Loucy (cell line): ENCODE measurements around the gene C13orf46.

Experiments
- H2AFZ ChIP-seq: fragments of 200-600 bp; sonication (generic); 2 replicates; pipeline ENCODE4 v1.6.0; 2016; ENCODE audit warnings: antibody characterized with exemption, mild to moderate bottlenecking, low read length, moderate library complexity
- H3F3A ChIP-seq: fragments of 200-600 bp; 2 replicates; pipeline ENCODE4 v1.6.0; 2016; ENCODE audit warnings: antibody characterized with exemption, low read depth, mild to moderate bottlenecking
- H3K27me3 ChIP-seq: fragments of 200-600 bp; sonication (generic); 2 replicates; pipeline ENCODE4 v1.6.1; 2014; ENCODE audit warnings: low read length, mild to moderate bottlenecking; ENCODE audit not compliant: insufficient read depth, poor library complexity, severe bottlenecking
- H3K36me3 ChIP-seq: fragments of 200-600 bp; sonication (generic); 2 replicates; pipeline ENCODE4 v1.6.1; 2016; ENCODE audit warnings: low read length; ENCODE audit not compliant: insufficient read depth
- H3K4me1 ChIP-seq: fragments of 200-600 bp; sonication (generic); 2 replicates; pipeline ENCODE4 v1.5.1; 2014; ENCODE audit warnings: low read length, mild to moderate bottlenecking; ENCODE audit not compliant: insufficient read depth, poor library complexity, severe bottlenecking
- H3K4me2 ChIP-seq: fragments of 200-600 bp; sonication (generic); 2 replicates; pipeline ENCODE4 v1.6.0; 2014; ENCODE audit warnings: antibody characterized with exemption, low read length, low read depth, mild to moderate bottlenecking; ENCODE audit not compliant: poor library complexity, severe bottlenecking
- H3K4me3 ChIP-seq: fragments of 200-600 bp; sonication (generic); 2 replicates; pipeline ENCODE4 v1.5.1; 2014; ENCODE audit warnings: low read length, mild to moderate bottlenecking, mixed read lengths; ENCODE audit not compliant: poor library complexity, severe bottlenecking
- H3K79me2 ChIP-seq: fragments of 200-600 bp; sonication (generic); 2 replicates; pipeline ENCODE4 v1.6.1; 2014; ENCODE audit warnings: low read length; ENCODE audit not compliant: insufficient read depth
- H3K9ac ChIP-seq: fragments of 200-600 bp; sonication (generic); 2 replicates; pipeline ENCODE4 v1.6.0; 2014; ENCODE audit warnings: mild to moderate bottlenecking, low read depth, low read length, moderate library complexity; ENCODE audit not compliant: poor library complexity, severe bottlenecking
- H3K9me2 ChIP-seq: fragments of 200-600 bp; sonication (generic); replicated peaks from 2 replicates; pipeline ENCODE4 v1.6.1; 2016; ENCODE audit warnings: low read depth, low read length, mixed read lengths
- H3K9me3 ChIP-seq: fragments of 200-600 bp; sonication (generic); 2 replicates; pipeline ENCODE4 v1.6.1; 2014; ENCODE audit warnings: mild to moderate bottlenecking, antibody characterized with exemption, low read length, low read depth; ENCODE audit not compliant: insufficient read depth
- H4K20me1 ChIP-seq: fragments of 200-600 bp; sonication (generic); 2 replicates; pipeline ENCODE4 v1.6.0; 2014; ENCODE audit warnings: antibody characterized with exemption, low read length, mild to moderate bottlenecking; ENCODE audit not compliant: insufficient read depth, poor library complexity, severe bottlenecking
- EZH2phosphoT487 ChIP-seq: fragments of 200-600 bp; IDR thresholded peaks from 2 replicates; pipeline ENCODE4 v1.6.1; 2018; ENCODE audit warnings: antibody characterized with exemption, mild to moderate bottlenecking, moderate library complexity, borderline replicate concordance
- TF ChIP-seq, protein P1 (sequence below): fragments of 200-600 bp; sonication (generic); conservative IDR thresholded peaks from 2 replicates; pipeline ENCODE4 v1.5.1; 2014; ENCODE audit warnings: mild to moderate bottlenecking, antibody characterized with exemption, low read length

The C13orf46 gene

DNA sequence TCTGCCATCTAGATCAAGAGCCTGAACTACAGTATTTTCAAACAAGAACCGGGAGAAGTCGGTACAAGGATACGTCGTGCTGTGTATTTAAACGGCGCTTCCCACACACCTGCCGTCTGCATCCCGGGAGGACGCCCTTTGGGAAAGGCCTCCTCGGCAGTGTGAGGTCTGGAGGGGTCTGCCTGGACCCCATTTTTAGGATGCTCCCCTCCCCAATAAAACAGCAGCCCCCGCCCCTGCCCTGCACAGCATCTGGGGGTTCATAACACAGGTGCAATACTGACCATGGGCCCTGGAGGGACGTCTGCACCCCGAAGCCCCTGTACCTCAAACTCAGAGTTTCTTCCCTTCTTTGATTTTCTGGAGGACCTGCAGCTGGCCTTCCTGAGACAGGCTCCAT, 4.1 kb upstream of the C13orf46 start:
- Histone ChIP-seq H3K4me3 (no peak overlapping the region), H3K79me2 (no peaks in the 10 kb centered on the region), H3K4me1 (no peaks in the 10 kb centered on the region), H3K9me2 (no peaks in the 10 kb centered on the region), H3K9me3 (no peaks in the 10 kb centered on the region), H3F3A (no peaks in the 10 kb centered on the region), H3K27me3 (no peaks in the 10 kb centered on the region), H3K9ac (no peak overlapping the region), H4K20me1 (no peaks in the 10 kb centered on the region), H2AFZ (no peak overlapping the region), H3K4me2 (no peak overlapping the region), H3K36me3 (peaks cover 25% of the 10 kb centered on the region; the same call in 1 of the 2 replicates)
- TF ChIP-seq, protein P1, sequence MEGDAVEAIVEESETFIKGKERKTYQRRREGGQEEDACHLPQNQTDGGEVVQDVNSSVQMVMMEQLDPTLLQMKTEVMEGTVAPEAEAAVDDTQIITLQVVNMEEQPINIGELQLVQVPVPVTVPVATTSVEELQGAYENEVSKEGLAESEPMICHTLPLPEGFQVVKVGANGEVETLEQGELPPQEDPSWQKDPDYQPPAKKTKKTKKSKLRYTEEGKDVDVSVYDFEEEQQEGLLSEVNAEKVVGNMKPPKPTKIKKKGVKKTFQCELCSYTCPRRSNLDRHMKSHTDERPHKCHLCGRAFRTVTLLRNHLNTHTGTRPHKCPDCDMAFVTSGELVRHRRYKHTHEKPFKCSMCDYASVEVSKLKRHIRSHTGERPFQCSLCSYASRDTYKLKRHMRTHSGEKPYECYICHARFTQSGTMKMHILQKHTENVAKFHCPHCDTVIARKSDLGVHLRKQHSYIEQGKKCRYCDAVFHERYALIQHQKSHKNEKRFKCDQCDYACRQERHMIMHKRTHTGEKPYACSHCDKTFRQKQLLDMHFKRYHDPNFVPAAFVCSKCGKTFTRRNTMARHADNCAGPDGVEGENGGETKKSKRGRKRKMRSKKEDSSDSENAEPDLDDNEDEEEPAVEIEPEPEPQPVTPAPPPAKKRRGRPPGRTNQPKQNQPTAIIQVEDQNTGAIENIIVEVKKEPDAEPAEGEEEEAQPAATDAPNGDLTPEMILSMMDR: no peak
- no peak for TF ChIP-seq EZH2phosphoT487

- H3K27me3 ChIP-seq: no peaks in the 10 kb centered on the region
- peaks cover 25% of the 10 kb centered on the region; the same call in 1 of the 2 replicates for H3K36me3 ChIP-seq
- no peaks in the 10 kb centered on the region for H3K9me3 ChIP-seq
- no peaks in the 10 kb centered on the region for H3K9me2 ChIP-seq
- no peak overlapping the region for H3K4me2 ChIP-seq
- no peak overlapping the region for H3K9ac ChIP-seq
- no peak overlapping the region for H3K4me3 ChIP-seq
- H2AFZ ChIP-seq: no peak overlapping the region
- no peaks in the 10 kb centered on the region for H3K4me1 ChIP-seq
- H3K79me2 ChIP-seq: no peaks in the 10 kb centered on the region
- H4K20me1 ChIP-seq: no peaks in the 10 kb centered on the region
- TF ChIP-seq, protein P1: no peak
- TF ChIP-seq EZH2phosphoT487: no peak
- no peaks in the 10 kb centered on the region for H3F3A ChIP-seq
Measured at GRCh38 chr13:113976711-113977684, 3.1 kb upstream of the C13orf46 start.

- Histone ChIP-seq H4K20me1 (no peaks in the 10 kb centered on the region), H3K4me1 (no peaks in the 10 kb centered on the region), H3K36me3 (peaks cover 22% of the 10 kb centered on the region; the same call in 1 of the 2 replicates), H3F3A (no peaks in the 10 kb centered on the region), H3K27me3 (no peaks in the 10 kb centered on the region), H3K79me2 (no peaks in the 10 kb centered on the region), H3K9ac (no peak overlapping the region), H3K9me2 (no peaks in the 10 kb centered on the region), H3K4me3 (no peak overlapping the region), H3K4me2 (no peak overlapping the region), H3K9me3 (no peaks in the 10 kb centered on the region), H2AFZ (no peak overlapping the region)
- TF ChIP-seq EZH2phosphoT487: no peak
- TF ChIP-seq, protein P1: no peak
Measured at GRCh38 chr13:113975416-113975815, 1.5 kb upstream of the C13orf46 start.
